IPS-18c (cell line): ENCODE results near the gene UTP11.

Experiments
- H3K4me3 ChIP-seq: 2 replicates; pipeline ENCODE4 v1.7.0; 2013; ENCODE audit warnings: low read depth, mild to moderate bottlenecking, low read length, moderate library complexity; ENCODE audit not compliant: insufficient read depth
- H3K9me3 ChIP-seq: one replicate; pipeline ENCODE4 v1.6.1; 2013; ENCODE audit warnings: mild to moderate bottlenecking, low read length, moderate library complexity; ENCODE audit not compliant: control insufficient read depth, insufficient read depth

Gene UTP11

GRCh38 chr1:37999430-38000232 lies 12.9 kb upstream of the UTP11 start:
- Histone ChIP-seq H3K4me3 (peak overlapping the region; percentile 16; the same call in 1 of the 2 replicates), H3K9me3 (peaks cover under 1% of the 10 kb centered on the region)

- peaks cover 2% of the 10 kb centered on the region for H3K9me3 ChIP-seq
- H3K4me3 ChIP-seq = 0 out of 2 replicates have a peak overlapping the region, but pooled peaks have one; percentile 16
Observed at GRCh38 chr1:38000233-38000528, 12.4 kb upstream of the UTP11 start.

GRCh38 chr1:38000529-38001455 lies 11.7 kb upstream of the UTP11 start:
- Histone ChIP-seq H3K4me3 (0 out of 2 replicates have a peak overlapping the region, but pooled peaks have one; percentile 0), H3K9me3 (peaks cover 2% of the 10 kb centered on the region)

- Histone ChIP-seq H3K9me3 (peaks cover 2% of the 10 kb centered on the region), H3K4me3 (peak overlapping the region; percentile 65)
Observed at GRCh38 chr1:38003261-38004250, 9.0 kb upstream of the UTP11 start.

- Histone ChIP-seq H3K9me3 (peaks cover 2% of the 10 kb centered on the region), H3K4me3 (peak overlapping the region; percentile 65)
Observed at GRCh38 chr1:38004284-38005108, 8.0 kb upstream of the UTP11 start.

GRCh38 chr1:38005195-38006007 lies 7.1 kb upstream of the UTP11 start, which contains the start of gene FHL3:
TSS of gene FHL3 (minus strand) at chr1:38005514. CDS start at chr1:37999412, 6,102 bp downstream.
- H3K9me3 ChIP-seq = peaks cover 2% of the 10 kb centered on the region

GRCh38 chr1:38006008-38006828 lies 6.3 kb upstream of the UTP11 start:
- peak overlapping the region; percentile 24; the same call in 1 of the 2 replicates for H3K4me3 ChIP-seq

More at GRCh38 chr1:38005195-38006007, 7.1 kb upstream of the UTP11 start, which contains the start of gene FHL3:
- peak within 1 kb of the TSS; percentile 65 for H3K4me3 ChIP-seq

GRCh38 chr1:38009088-38009840 lies 3.3 kb upstream of the UTP11 start:
- Histone ChIP-seq H3K4me3 (no peak overlapping the region), H3K9me3 (peaks cover 2% of the 10 kb centered on the region)

More at GRCh38 chr1:38006008-38006828, 6.3 kb upstream of the UTP11 start:
- H3K9me3 ChIP-seq = peaks cover 2% of the 10 kb centered on the region

GRCh38 chr1:38009841-38010180 lies 2.7 kb upstream of the UTP11 start:
- Histone ChIP-seq H3K4me3 (no peak overlapping the region), H3K9me3 (no peaks in the 10 kb centered on the region)

- H3K9me3 ChIP-seq = no peaks in the 10 kb centered on the region
- peak overlapping the region; percentile 97 for H3K4me3 ChIP-seq
Observed at GRCh38 chr1:38013227-38013622, 691 bp downstream of the UTP11 start.

- no peaks in the 10 kb centered on the region for H3K9me3 ChIP-seq
- H3K4me3 ChIP-seq = no peak overlapping the region
Observed at GRCh38 chr1:38014171-38014570, 1.6 kb downstream of the UTP11 start.

- no peak overlapping the region for H3K4me3 ChIP-seq
- H3K9me3 ChIP-seq = no peaks in the 10 kb centered on the region
Observed at GRCh38 chr1:38014724-38015424, 2.3 kb downstream of the UTP11 start.

GRCh38 chr1:38015978-38016725 lies 3.6 kb downstream of the UTP11 start:
- no peaks in the 10 kb centered on the region for H3K9me3 ChIP-seq
- no peak overlapping the region for H3K4me3 ChIP-seq
